ACC112 (cell line): Measurements from ENCODE around the gene GZMM.
A peak's percentile ranks its signal among the peaks of the same experiment; 100 is the strongest.
"Not testable (repeated sequence)": the region's sequence is repeated elsewhere in the genome, so short reads cannot be mapped to it uniquely, and the experiment has no call there.

Source experiments
- H2AFZ ChIP-seq: fragments of 200-600 bp; sonication (generic); one replicate; pipeline ENCODE4 v1.6.0; 2017; ENCODE audit warnings: antibody characterized with exemption, low read length; ENCODE audit not compliant: unreplicated experiment
- H3K27ac ChIP-seq: fragments of 200-600 bp; sonication (generic); 2 replicates; pipeline ENCODE4 v1.5.1; 2014; ENCODE audit warnings: low read depth, mild to moderate bottlenecking, antibody characterized with exemption, low read length, moderate library complexity
- H3K27me3 ChIP-seq: fragments of 200-600 bp; sonication (generic); 2 replicates; pipeline ENCODE4 v1.6.1; 2014; ENCODE audit warnings: mild to moderate bottlenecking, antibody characterized with exemption, low read length, moderate library complexity, mixed read lengths; ENCODE audit not compliant: insufficient read depth
- H3K36me3 ChIP-seq: fragments of 200-600 bp; sonication (generic); 2 replicates; pipeline ENCODE4 v1.6.1; 2016; ENCODE audit warnings: mild to moderate bottlenecking, antibody characterized with exemption, low read length, moderate library complexity, mixed read lengths; ENCODE audit not compliant: insufficient read depth
- H3K4me1 ChIP-seq: fragments of 200-600 bp; sonication (generic); one replicate; pipeline ENCODE4 v1.6.1; 2016; ENCODE audit warnings: low read length, mixed read lengths; ENCODE audit not compliant: insufficient read depth, unreplicated experiment, control insufficient read depth
- H3K4me3 ChIP-seq: fragments of 200-600 bp; sonication (generic); 2 replicates; pipeline ENCODE4 v1.5.1; 2014; ENCODE audit warnings: mild to moderate bottlenecking, low read depth, low read length
- H3K79me2 ChIP-seq: fragments of 200-600 bp; sonication (generic); one replicate; pipeline ENCODE4 v1.6.0; 2016; ENCODE audit warnings: low read length; ENCODE audit not compliant: control insufficient read depth, unreplicated experiment, insufficient read depth

GZMM gene

DNA sequence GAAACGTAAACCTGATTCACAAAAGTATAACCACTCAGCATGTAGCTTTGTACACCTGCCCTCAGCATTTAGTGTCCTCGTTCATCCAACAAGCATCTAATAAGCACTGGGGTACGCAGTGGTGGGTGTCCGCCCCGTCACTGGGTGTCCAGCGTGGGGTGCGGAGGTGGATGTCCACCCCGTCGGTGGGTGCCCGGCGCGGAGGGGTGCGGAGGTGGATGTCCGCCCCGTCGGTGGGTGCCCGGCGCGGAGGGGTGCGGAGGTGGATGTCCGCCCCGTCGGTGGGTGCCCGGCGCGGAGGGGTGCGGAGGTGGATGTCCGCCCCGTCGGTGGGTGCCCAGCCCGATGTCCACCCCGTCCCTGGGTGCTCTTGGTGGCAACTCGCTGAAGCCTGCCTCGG is 41.3 kb downstream of the GZMM start:
- not testable (repeated sequence) for H3K36me3 ChIP-seq, H3K4me3 ChIP-seq, H3K79me2 ChIP-seq, H3K27ac ChIP-seq, H3K27me3 ChIP-seq, H2AFZ ChIP-seq
- H3K4me1 ChIP-seq, result peaks cover 21% of the 10 kb centered on the region

DNA sequence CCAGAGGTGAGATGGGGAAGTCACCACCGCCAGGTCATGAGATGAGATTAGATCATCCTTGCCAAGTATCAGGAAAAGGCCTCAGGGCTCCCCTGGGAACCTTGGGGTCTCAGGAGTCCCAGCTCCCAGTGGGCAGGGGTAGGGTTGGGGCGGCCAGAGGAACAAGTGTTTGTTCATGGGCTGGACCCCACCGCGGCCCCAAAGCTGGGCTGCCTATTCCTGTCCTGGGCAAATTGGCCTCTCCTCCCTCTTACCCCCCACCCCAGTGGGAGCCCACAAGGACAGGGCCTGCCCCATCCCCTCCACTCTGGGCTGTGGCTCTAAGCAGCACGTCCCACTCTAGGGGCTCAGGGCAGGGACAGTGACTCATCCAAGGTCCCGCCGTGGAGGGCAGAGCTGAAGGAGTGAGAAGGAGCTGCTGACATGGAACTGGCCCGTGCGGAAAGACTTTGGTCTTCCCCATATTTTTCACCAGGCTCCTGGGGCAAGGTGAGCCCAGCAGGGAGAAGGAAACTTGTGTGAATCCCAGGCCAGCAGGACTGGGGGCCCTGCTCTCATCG is 41.8 kb downstream of the GZMM start:
- H3K27ac ChIP-seq, result no peak overlapping the region
- no peak overlapping the region for H3K4me3 ChIP-seq
- H3K27me3 ChIP-seq, result peaks cover under 1% of the 10 kb centered on the region; the same call in 1 of the 2 replicates
- H3K4me1 ChIP-seq, result peaks cover 21% of the 10 kb centered on the region
- no peaks in the 10 kb centered on the region for H3K36me3 ChIP-seq
- no peak overlapping the region for H2AFZ ChIP-seq
- no peaks in the 10 kb centered on the region for H3K79me2 ChIP-seq

GRCh38 chr19:588093-588740 is 44.4 kb downstream of the GZMM start:
- Histone ChIP-seq H3K27me3 (peaks cover 9% of the 10 kb centered on the region; the same call in 1 of the 2 replicates), H3K4me3 (no peak overlapping the region), H3K36me3 (no peaks in the 10 kb centered on the region), H3K27ac (no peak overlapping the region), H3K4me1 (peaks cover 15% of the 10 kb centered on the region), H3K79me2 (no peaks in the 10 kb centered on the region), H2AFZ (no peak overlapping the region)

DNA sequence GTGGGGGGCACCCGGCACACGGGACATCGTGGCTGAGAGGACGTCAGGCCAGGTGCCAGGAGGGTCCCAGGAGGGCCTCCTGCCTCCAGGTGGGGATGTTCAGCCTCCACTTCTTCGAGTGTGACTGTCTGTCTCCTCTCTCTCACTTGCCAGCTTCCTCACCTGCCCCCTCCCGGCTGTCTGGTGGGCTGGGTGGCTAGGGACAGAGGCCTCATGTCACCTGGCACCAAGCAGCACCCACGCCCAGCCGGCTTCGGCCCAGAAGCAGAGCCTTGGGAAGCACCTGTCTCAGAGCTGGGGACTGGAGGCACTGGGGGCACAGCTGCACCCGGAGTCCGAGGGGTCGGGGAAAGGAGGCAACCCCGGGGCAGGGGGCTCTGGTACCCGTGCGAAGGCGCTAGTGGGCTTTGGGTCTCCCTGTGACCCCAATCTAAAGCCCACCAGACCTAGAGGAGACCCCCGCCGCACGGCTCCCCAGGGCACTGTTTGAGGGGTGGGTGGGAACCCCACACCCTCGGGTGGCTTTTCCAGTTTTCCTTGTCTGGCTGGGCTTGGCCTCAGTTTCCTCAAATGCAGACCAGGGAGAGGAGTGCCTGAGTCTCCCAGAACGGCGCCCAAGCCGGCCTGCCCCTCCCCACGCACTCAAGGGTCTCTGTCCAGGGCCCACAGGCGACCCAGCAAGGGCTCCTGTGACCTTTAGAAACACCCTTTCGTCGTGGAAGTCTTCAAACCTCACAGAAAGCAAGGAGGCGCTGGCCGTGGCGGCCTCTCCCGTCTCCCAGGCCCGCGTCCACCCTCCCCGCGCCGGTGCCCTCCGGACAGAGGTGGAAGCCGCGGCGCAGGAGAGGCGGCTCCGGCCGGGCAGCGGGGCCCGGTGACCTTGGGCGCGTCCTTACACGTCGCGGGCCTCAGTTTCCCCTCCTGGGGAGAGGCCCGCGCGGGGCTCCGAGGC is 45.2 kb downstream of the GZMM start:
- Histone ChIP-seq H3K4me3 (no peak overlapping the region), H3K79me2 (no peaks in the 10 kb centered on the region), H2AFZ (no peak overlapping the region), H3K4me1 (peaks cover 15% of the 10 kb centered on the region), H3K27ac (no peak overlapping the region), H3K27me3 (peaks cover 9% of the 10 kb centered on the region; the same call in 1 of the 2 replicates), H3K36me3 (no peaks in the 10 kb centered on the region)

DNA sequence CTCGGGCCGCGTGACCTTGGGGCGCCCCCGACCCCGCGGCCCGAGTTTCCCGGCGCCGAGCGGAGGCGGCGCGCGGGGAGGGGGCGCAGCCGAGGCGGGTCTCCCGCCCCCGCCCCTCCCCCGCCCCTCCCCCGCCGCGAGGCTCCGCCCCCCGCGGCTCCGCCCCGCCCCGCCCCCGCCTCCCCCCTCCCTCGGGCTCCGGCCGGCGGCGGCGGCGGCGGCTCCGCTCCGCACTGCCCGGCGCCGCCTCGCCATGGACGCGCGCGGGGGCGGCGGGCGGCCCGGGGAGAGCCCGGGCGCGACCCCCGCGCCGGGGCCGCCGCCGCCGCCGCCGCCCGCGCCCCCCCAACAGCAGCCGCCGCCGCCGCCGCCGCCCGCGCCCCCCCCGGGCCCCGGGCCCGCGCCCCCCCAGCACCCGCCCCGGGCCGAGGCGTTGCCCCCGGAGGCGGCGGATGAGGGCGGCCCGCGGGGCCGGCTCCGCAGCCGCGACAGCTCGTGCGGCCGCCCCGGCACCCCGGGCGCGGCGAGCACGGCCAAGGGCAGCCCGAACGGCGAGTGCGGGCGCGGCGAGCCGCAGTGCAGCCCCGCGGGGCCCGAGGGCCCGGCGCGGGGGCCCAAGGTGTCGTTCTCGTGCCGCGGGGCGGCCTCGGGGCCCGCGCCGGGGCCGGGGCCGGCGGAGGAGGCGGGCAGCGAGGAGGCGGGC is 46.0 kb downstream of the GZMM start, which contains the start of gene HCN2:
HCN2 (plus strand) TSS at position 189 of the 703 bp plus-strand sequence; CDS start at position 254, 65 bp downstream.
- peak within 1 kb of the TSS; percentile 33; the same call in 1 of the 2 replicates for H3K4me3 ChIP-seq
- H3K4me1 ChIP-seq, result peaks cover 15% of the 10 kb centered on the region
- no peak within 1 kb of the TSS for H3K27ac ChIP-seq
- no peaks in the 10 kb centered on the region for H3K79me2 ChIP-seq
- no peaks in the 10 kb centered on the region for H3K36me3 ChIP-seq
- no peak within 1 kb of the TSS for H2AFZ ChIP-seq
- peaks cover 9% of the 10 kb centered on the region; the same call in 1 of the 2 replicates for H3K27me3 ChIP-seq

DNA sequence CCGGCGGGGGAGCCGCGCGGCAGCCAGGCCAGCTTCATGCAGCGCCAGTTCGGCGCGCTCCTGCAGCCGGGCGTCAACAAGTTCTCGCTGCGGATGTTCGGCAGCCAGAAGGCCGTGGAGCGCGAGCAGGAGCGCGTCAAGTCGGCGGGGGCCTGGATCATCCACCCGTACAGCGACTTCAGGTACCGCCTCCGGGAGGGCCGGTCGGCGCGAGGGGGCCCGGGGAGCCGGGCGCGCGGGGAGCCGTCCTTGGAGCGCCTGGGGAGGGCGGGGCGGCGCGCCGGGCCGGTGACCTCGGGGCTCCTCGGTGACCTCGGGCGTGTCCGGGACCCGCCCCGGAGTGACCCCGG is 46.5 kb downstream of the GZMM start:
- Histone ChIP-seq H3K36me3 (no peaks in the 10 kb centered on the region), H2AFZ (no peak overlapping the region), H3K27ac (no peak overlapping the region), H3K4me1 (peaks cover 15% of the 10 kb centered on the region), H3K79me2 (no peaks in the 10 kb centered on the region), H3K27me3 (peaks cover 9% of the 10 kb centered on the region; the same call in 1 of the 2 replicates), H3K4me3 (peak overlapping the region; percentile 33; the same call in 1 of the 2 replicates)

GRCh38 chr19:590750-591098 is 46.9 kb downstream of the GZMM start:
- H3K27me3 ChIP-seq, result peaks cover 9% of the 10 kb centered on the region; the same call in 1 of the 2 replicates
- peaks cover 15% of the 10 kb centered on the region for H3K4me1 ChIP-seq
- H3K36me3 ChIP-seq, result no peaks in the 10 kb centered on the region
- peak overlapping the region; percentile 33; the same call in 1 of the 2 replicates for H3K4me3 ChIP-seq
- no peak overlapping the region for H3K27ac ChIP-seq
- no peak overlapping the region for H2AFZ ChIP-seq
- no peaks in the 10 kb centered on the region for H3K79me2 ChIP-seq

DNA sequence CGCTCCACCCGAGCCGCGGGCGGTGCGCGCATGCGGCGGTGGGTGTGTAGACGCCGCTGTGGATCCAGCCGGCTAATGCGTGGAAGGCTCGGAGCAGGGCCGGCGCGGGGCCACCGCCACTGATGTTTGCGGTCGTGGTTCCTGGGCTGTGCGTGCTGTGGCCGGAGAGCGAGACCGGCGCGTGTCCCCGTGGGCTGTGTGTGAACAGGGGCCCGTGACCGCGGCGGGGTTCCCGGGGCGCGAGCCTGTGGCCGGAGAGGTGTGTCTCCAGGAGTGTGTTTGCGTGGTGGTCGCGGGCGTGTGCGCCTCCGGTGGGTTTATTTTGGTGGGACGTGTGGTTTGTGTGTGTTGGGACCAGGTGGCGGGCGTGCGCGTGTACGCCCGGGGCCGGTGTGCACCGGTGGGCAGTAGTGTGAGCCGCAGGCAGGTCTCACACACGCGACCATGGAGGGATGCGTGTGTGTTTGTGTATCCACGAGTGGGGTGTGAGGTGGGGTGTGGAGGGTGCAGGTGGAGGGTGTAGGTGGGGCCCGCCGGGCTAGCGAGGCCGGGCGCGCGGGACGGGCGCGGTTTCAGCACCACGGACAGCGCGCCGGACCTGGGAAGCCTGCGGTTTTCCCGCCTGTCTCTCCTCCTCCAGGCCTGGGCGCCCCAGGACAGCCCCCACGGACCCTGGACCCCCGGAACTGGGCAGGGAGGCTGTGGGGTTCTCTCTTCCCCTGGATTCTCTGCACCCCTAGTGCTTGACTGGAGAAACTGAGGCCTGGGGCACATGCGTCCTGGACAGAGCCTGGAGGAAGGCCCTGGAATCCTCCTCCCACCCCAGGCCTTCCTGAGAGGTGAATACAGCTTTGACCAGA is 47.5 kb downstream of the GZMM start:
- H3K36me3 ChIP-seq, result no peaks in the 10 kb centered on the region
- H3K4me1 ChIP-seq, result peaks cover 15% of the 10 kb centered on the region
- H3K27ac ChIP-seq, result no peak overlapping the region
- peaks cover 9% of the 10 kb centered on the region; the same call in 1 of the 2 replicates for H3K27me3 ChIP-seq
- H3K79me2 ChIP-seq, result no peaks in the 10 kb centered on the region
- H2AFZ ChIP-seq, result no peak overlapping the region
- peak overlapping the region; percentile 3; the same call in 1 of the 2 replicates for H3K4me3 ChIP-seq

GRCh38 chr19:592101-592500 is 48.2 kb downstream of the GZMM start:
- no peaks in the 10 kb centered on the region for H3K36me3 ChIP-seq
- H3K27ac ChIP-seq, result no peak overlapping the region

More at GRCh38 chr19:592101-592500, 48.2 kb downstream of the GZMM start:
- Histone ChIP-seq H2AFZ (no peak overlapping the region), H3K27me3 (peaks cover 9% of the 10 kb centered on the region; the same call in 1 of the 2 replicates), H3K4me1 (peaks cover 9% of the 10 kb centered on the region), H3K4me3 (no peak overlapping the region), H3K79me2 (no peaks in the 10 kb centered on the region)
